A549 (cell line): Measurements from ENCODE around the gene HOXB4.

Experiments used
- BHLHE40 ChIP-seq: IDR thresholded peaks from 2 replicates; pipeline ENCODE4 v1.6.1; 2012; ENCODE audit warnings: low read depth, low read length, inconsistent platforms
- CBX2 ChIP-seq: fragments of 200-600 bp; sonication (generic); IDR thresholded peaks from 2 replicates; pipeline ENCODE4 v1.6.1; 2016; ENCODE audit warnings: low read depth, mild to moderate bottlenecking, borderline replicate concordance
- CEBPB ChIP-seq, 2 experiments: fragments of >200 bp in 1 of 2; sonication (Bioruptor Twin) in 1 of 2; formaldehyde crosslinking in 1 of 2; IDR thresholded peaks; 2 replicates each; pipeline ENCODE4 v1.6.1; 2012 to 2016
- CHD2 ChIP-seq: fragments of 150-350 bp; IDR thresholded peaks from 2 replicates; pipeline ENCODE4 v1.6.1; 2014; ENCODE audit warnings: low read length; ENCODE audit not compliant: partially characterized antibody
- EP300 ChIP-seq, 2 experiments: fragments of >200 bp; sonication (Bioruptor Twin); formaldehyde crosslinking; IDR thresholded peaks; 2 replicates in 1 of 2; 3 replicates in 1 of 2; pipeline ENCODE4 v1.6.1; 2016 to 2017
- MYC ChIP-seq: IDR thresholded peaks from 2 replicates; pipeline ENCODE4 v1.6.1; 2012; ENCODE audit warnings: mild to moderate bottlenecking, inconsistent platforms, low read length, improper control_type of control experiment, borderline replicate concordance
- POLR2A ChIP-seq: IDR thresholded peaks from 2 replicates; pipeline ENCODE4 v1.6.1; 2012; ENCODE audit warnings: mild to moderate bottlenecking, low read length
- RAD21 ChIP-seq, 2 experiments: fragments of >200 bp in 1 of 2; sonication (Bioruptor Twin) in 1 of 2; formaldehyde crosslinking in 1 of 2; IDR thresholded peaks in 1 of 2; conservative IDR thresholded peaks in 1 of 2; 2 replicates in 1 of 2; 3 replicates in 1 of 2; pipeline ENCODE4 v1.6.1; 2012 to 2018; ENCODE audit warnings: inconsistent platforms in 1 of 2
- RCOR1 ChIP-seq: fragments of 150-350 bp; IDR thresholded peaks from 2 replicates; pipeline ENCODE4 v1.6.1; 2014; ENCODE audit warnings: antibody characterized with exemption, low read length, low read depth
- TF ChIP-seq, protein P1 (sequence below): fragments of >200 bp; sonication (Bioruptor Twin); formaldehyde crosslinking; IDR thresholded peaks from 3 replicates; pipeline ENCODE4 v1.5.1; 2016

DNA sequence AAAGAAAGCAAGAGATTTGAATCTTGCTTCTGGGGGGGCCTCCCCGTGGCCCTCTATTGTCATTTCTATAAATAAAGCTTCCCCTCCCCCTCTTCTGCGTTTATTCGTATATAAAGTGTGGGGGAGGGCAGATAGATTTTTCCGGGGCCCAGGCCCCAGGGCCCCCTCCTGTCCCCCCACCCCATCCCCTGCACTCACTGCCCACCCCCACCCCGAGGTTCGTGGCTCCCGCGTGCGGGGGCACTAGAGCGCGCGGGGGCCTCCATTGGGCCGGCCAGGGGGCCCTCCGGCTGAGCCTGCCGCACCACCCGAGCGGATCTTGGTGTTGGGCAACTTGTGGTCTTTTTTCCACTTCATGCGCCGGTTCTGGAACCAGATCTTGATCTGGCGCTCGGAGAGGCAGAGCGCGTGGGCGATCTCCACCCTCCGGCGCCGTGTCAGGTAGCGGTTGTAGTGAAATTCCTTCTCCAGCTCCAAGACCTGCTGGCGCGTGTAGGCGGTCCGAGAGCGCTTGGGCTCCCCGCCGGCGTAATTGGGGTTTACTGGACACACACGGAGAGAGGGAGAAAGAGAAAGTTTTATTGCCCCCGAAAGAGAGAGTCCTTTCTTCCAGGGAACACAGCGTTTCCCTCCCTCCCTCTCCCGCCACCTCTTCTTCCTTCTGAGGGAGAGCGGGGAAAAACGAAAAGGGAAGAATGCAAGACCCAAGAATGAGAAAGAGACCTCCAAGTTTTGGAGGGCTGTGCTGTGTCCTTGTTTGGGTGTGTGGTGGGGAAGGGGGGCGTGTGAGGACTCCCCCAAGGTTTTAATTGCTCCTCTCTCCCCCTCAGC, 1.5 kb downstream of the HOXB4 start:
- TF ChIP-seq MYC = no peak
- TF ChIP-seq BHLHE40 = no peak
- TF ChIP-seq, protein P1, sequence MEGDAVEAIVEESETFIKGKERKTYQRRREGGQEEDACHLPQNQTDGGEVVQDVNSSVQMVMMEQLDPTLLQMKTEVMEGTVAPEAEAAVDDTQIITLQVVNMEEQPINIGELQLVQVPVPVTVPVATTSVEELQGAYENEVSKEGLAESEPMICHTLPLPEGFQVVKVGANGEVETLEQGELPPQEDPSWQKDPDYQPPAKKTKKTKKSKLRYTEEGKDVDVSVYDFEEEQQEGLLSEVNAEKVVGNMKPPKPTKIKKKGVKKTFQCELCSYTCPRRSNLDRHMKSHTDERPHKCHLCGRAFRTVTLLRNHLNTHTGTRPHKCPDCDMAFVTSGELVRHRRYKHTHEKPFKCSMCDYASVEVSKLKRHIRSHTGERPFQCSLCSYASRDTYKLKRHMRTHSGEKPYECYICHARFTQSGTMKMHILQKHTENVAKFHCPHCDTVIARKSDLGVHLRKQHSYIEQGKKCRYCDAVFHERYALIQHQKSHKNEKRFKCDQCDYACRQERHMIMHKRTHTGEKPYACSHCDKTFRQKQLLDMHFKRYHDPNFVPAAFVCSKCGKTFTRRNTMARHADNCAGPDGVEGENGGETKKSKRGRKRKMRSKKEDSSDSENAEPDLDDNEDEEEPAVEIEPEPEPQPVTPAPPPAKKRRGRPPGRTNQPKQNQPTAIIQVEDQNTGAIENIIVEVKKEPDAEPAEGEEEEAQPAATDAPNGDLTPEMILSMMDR = no peak
- TF ChIP-seq EP300 (IDR thresholded peaks at IDR 0.05) = no peak
- TF ChIP-seq RAD21 (conservative IDR thresholded peaks at IDR 0.05 in 1 of 2, IDR thresholded peaks at IDR 0.05 in 1 of 2) = no peak
- TF ChIP-seq RCOR1 = no peak
- TF ChIP-seq CHD2 = no peak
- no peak for TF ChIP-seq POLR2A
- TF ChIP-seq CEBPB (IDR thresholded peaks at IDR 0.05) = no peak
- TF ChIP-seq CBX2 = no peak
